Measurements from ENCODE around the gene CST11.

CST11 gene

GRCh38 chr20:23453549-23454543 lies 1.2 kb upstream of the CST11 start:
- no peaks in the 10 kb centered on the region for H3K4me1 ChIP-seq (ENCODE audit: control insufficient read depth, low read length)

GRCh38 chr20:23451956-23452487 lies 654 bp downstream of the CST11 start:
- H3K4me1 ChIP-seq (ENCODE audit: control insufficient read depth, low read length) = no peaks in the 10 kb centered on the region
- no peaks in the 10 kb centered on the region for H3K9me3 ChIP-seq (ENCODE audit: control insufficient read depth, insufficient read depth, low read length)
- H4K20me1 ChIP-seq (ENCODE audit: control insufficient read depth, insufficient read depth, low read depth, low read length) = no peaks in the 10 kb centered on the region
- no peaks in the 10 kb centered on the region for H3K27me3 ChIP-seq (ENCODE audit: control insufficient read depth, low read length)
- no peak overlapping the region for H3K4me2 ChIP-seq (ENCODE audit: low read length)
- H3K27ac ChIP-seq (ENCODE audit: low read depth, low read length) = no peak overlapping the region
- no peaks in the 10 kb centered on the region for H3K79me2 ChIP-seq (ENCODE audit: control insufficient read depth, low read length)
- no peaks in the 10 kb centered on the region for H3K36me3 ChIP-seq (ENCODE audit: control insufficient read depth, low read length)
- H3F3A ChIP-seq (ENCODE audit: control insufficient read depth, insufficient read depth) = no peaks in the 10 kb centered on the region
- no peak overlapping the region for H3K4me3 ChIP-seq (ENCODE audit: low read length)
- no peak for TF ChIP-seq EZH2phosphoT487 (IDR thresholded peaks at IDR 0.05; ENCODE audit: borderline replicate concordance, low read length)
- TF ChIP-seq CTCF (IDR thresholded peaks at IDR 0.05; ENCODE audit: low read depth, low read length, poor library complexity, severe bottlenecking) = no peak
- no peaks in the 10 kb centered on the region for H3K9me2 ChIP-seq (replicated peaks; ENCODE audit: control insufficient read depth, low read length)

More at GRCh38 chr20:23453549-23454543, 1.2 kb upstream of the CST11 start:
- TF ChIP-seq CTCF (IDR thresholded peaks at IDR 0.05; ENCODE audit: low read depth, low read length, poor library complexity, severe bottlenecking) (no peak), EZH2phosphoT487 (IDR thresholded peaks at IDR 0.05; ENCODE audit: borderline replicate concordance, low read length) (no peak)
- H4K20me1 ChIP-seq (ENCODE audit: control insufficient read depth, insufficient read depth, low read depth, low read length) = no peaks in the 10 kb centered on the region
- no peak overlapping the region for H3K4me2 ChIP-seq (ENCODE audit: low read length)
- H3K27ac ChIP-seq (ENCODE audit: low read depth, low read length) = no peak overlapping the region
- H3K4me3 ChIP-seq (ENCODE audit: low read length) = no peak overlapping the region
- no peaks in the 10 kb centered on the region for H3K9me2 ChIP-seq (replicated peaks; ENCODE audit: control insufficient read depth, low read length)
- no peaks in the 10 kb centered on the region for H3K36me3 ChIP-seq (ENCODE audit: control insufficient read depth, low read length)
- no peaks in the 10 kb centered on the region for H3K9me3 ChIP-seq (ENCODE audit: control insufficient read depth, insufficient read depth, low read length)
- H3K79me2 ChIP-seq (ENCODE audit: control insufficient read depth, low read length) = no peaks in the 10 kb centered on the region
- H3F3A ChIP-seq (ENCODE audit: control insufficient read depth, insufficient read depth) = no peaks in the 10 kb centered on the region
- H3K27me3 ChIP-seq (ENCODE audit: control insufficient read depth, low read length) = no peaks in the 10 kb centered on the region

- Histone ChIP-seq H3K4me3 (ENCODE audit: low read length) (no peak overlapping the region), H3K9me3 (ENCODE audit: control insufficient read depth, insufficient read depth, low read length) (no peaks in the 10 kb centered on the region), H3K36me3 (ENCODE audit: control insufficient read depth, low read length) (no peaks in the 10 kb centered on the region), H3K4me2 (ENCODE audit: low read length) (no peak overlapping the region), H3K79me2 (ENCODE audit: control insufficient read depth, low read length) (no peaks in the 10 kb centered on the region), H3F3A (ENCODE audit: control insufficient read depth, insufficient read depth) (no peaks in the 10 kb centered on the region), H3K27me3 (ENCODE audit: control insufficient read depth, low read length) (no peaks in the 10 kb centered on the region), H4K20me1 (ENCODE audit: control insufficient read depth, insufficient read depth, low read depth, low read length) (no peaks in the 10 kb centered on the region), H3K9me2 (replicated peaks; ENCODE audit: control insufficient read depth, low read length) (no peaks in the 10 kb centered on the region), H3K27ac (ENCODE audit: low read depth, low read length) (no peak overlapping the region), H3K4me1 (ENCODE audit: control insufficient read depth, low read length) (no peaks in the 10 kb centered on the region)
- no peak for TF ChIP-seq EZH2phosphoT487 (IDR thresholded peaks at IDR 0.05; ENCODE audit: borderline replicate concordance, low read length)
- TF ChIP-seq CTCF (IDR thresholded peaks at IDR 0.05; ENCODE audit: low read depth, low read length, poor library complexity, severe bottlenecking) = no peak
Measured at GRCh38 chr20:23450877-23451276, 1.8 kb downstream of the CST11 start.

Data from DOHH2 (cell line).